Motor neuron (in vitro differentiated cells): ENCODE results near the gene CCDC102A. TPM values are rescaled to one million over a fixed set of nuclear protein-coding genes. Genes with fewer than 3 reads are reported as not detected.

Experiments
- ATAC-seq, 8 experiments: fragments of 200-7000 bp; cut with Tn5 transposase; replicated peaks in 6 of 8; 2 replicates each; pipeline ENCODE4 v1.8.0; 2021; ENCODE audit warnings: mild to moderate bottlenecking in 8 of 8, moderate library complexity in 8 of 8
- H3K27ac ChIP-seq, 2 donors: fragments of 250-450 bp; sonication (Bioruptor Pico); 2 replicates each; pipeline ENCODE4 v1.9.0; 2021; ENCODE audit warnings: antibody characterized with exemption in 2 of 2, mild to moderate bottlenecking in 2 of 2, moderate library complexity in 1 of 2
- H3K4me1 ChIP-seq, 2 donors: fragments of 250-450 bp; sonication (Bioruptor Pico); replicated peaks in 1 of 2; 2 replicates each; pipeline ENCODE4 v1.6.1; 2021; ENCODE audit warnings: antibody characterized with exemption in 2 of 2, mild to moderate bottlenecking in 2 of 2, moderate library complexity in 1 of 2
- H3K4me3 ChIP-seq, 5 donors: fragments of 250-450 bp; sonication (Bioruptor Pico); 2 replicates each; pipeline ENCODE4 v1.9.0; 2021; ENCODE audit warnings: antibody characterized with exemption in 5 of 5, mild to moderate bottlenecking in 5 of 5, moderate library complexity in 4 of 5
- WGBS, 10 experiments: fragments of 450-650 bp; shearing (Covaris generic); methylation state at CpG; one replicate each; pipeline ENCODE4 v1.0.0; 2022; 5-methylcytosine and 5-hydroxymethylcytosine counted together
- in situ Hi-C, 9 experiments: fragments of 400-800 bp; cut with MboI; loops; one replicate each; pipeline ENCODE4 v1.15.0; 2021; ENCODE audit warnings: low sequenced_read_pairs in 9 of 9, low pct_unique_long_range_greater_than_20kb in 2 of 9; ENCODE audit not compliant: unreplicated experiment in 9 of 9
- total RNA-seq, 8 experiments: library from RNA; unstranded; fragments of 300-600 nt; gene quantifications; 2 replicates each; pipeline versions ENCODE4 v1.2.3 to v1.2.4, GENCODE V29; 2022

The CCDC102A gene
- total RNA-seq, 8 experiments from 2014 or later = 1.1 to 16.8 (median 6.2) TPM

DNA sequence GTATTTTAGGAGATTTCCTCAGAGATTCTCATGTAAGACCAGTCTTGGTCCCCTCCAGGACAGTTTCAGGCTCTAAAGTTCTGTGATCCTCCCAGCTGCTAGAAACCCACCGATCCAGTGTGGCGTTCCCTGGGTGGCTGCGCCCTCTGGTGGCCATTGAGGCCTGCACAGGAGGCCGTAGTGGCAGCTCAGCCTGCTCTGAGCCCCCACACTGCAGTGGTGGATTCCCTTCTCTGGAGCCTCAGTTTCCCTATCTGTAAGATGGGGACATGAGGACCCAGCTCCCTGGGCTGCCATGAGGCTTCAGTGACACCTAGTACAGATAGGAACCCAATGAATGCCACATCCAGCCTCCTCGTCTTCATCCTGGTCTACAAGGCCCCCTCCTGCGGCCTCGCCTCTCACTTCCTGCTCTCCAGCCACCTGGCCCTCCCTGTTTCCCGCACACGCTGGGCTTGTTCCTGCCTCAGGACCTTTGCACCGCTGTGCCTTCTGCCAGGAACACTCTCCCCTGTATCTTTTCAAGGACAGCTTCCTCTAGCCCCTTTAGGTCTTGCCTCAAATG, 16.5 kb downstream of the CCDC102A start:
- WGBS, 10 experiments = 0 to 61% (median 40%) methylated on average over 1 to 8 of the region's 10 CpGs; no CpG with 5 or more reads in 3 of the 10 experiments
- Histone ChIP-seq H3K4me3 (no peak overlapping the region), H3K4me1 (no peaks in the 10 kb centered on the region), H3K27ac (no peak overlapping the region)
- peak; percentile 74 to 98 (median 92) for ATAC-seq
- in situ Hi-C loops = loop anchor here in 3 of 9 experiments (10.0 to 25.0 kb wide), 2 partner anchors 55 to 208 kb away; partner anchors contain the start of gene POLR2C (in 1 of the 3)

GRCh38 chr16:57518922-57519321, 17.4 kb downstream of the CCDC102A start:
- no peak overlapping the region for H3K27ac ChIP-seq
- in situ Hi-C loops = loop anchor here in 2 of 9 experiments (25.0 kb wide), 1 partner anchor 207 kb away; no protein-coding TSS in a partner anchor
- ATAC-seq = no peak
- no peak overlapping the region for H3K4me3 ChIP-seq
- H3K4me1 ChIP-seq = no peaks in the 10 kb centered on the region
- WGBS, 10 experiments = 74 to 100% (median 93%) methylated on average over 2 to 4 of the region's 6 CpGs; no CpG with 5 or more reads in 6 of the 10 experiments

- H3K4me1 ChIP-seq = peaks cover 0 to 2% of the 10 kb centered on the region in 2 donors
- 75 to 100% (median 91%) methylated on average over 1 to 4 of the region's 13 CpGs; no CpG with 5 or more reads in 3 of the 10 experiments for WGBS, 10 experiments
- no peak for ATAC-seq
- in situ Hi-C loops = loop anchor here in 2 of 9 experiments (25.0 kb wide), 1 partner anchor 206 kb away; no protein-coding TSS in a partner anchor
- H3K4me3 ChIP-seq = no peak overlapping the region
- no peak overlapping the region for H3K27ac ChIP-seq
These were observed 17.9 kb downstream of the CCDC102A start for GRCh38 chr16:57518520-57518919.

DNA sequence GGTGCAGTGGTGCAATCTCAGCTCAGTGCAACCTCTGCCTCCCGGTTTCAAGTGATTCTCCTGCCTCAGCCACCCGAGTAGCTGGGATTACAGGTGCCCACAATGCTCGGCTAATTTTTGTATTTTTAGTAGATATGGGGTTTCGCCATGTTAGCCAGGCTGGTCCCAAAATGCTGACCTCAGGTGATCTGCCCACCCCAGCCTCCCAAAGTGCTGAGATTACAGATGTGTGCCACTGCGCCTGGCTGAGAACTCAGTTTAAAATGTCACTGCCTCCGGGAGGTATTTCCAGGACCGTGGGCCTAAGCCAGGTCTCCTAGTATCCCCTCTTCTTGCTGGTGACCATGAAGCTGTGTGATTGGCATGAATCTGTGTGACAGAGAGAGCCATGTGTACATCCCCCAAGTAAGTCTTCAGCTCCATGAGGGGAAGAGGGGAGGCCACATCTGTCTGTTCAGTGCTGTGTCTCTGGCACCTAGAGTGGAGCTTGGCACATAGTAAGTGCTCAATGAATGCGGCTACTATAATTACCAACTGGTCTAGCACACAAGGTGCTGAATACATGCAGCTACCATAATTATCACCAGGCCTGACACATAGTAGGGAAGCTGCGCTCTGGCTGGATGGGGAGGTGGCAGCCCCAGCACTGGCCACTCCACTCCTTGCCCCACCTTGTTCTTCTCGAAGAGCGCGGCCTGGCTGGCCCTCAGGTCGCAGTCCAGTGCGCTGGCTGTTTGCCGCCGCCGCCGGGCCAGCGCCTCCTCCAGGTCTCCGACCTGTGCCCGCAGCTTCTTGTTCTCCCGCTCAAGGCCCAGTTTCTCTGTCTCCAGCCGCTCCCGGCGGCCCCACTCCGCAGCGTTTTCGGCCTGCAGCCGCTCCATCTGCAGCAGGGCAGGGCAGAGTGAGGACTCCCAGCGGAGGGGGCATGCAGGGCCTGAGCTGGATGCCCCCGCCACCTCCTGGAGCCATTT, 18.7 kb downstream of the CCDC102A start:
- in situ Hi-C loops = loop anchor here in 2 of 9 experiments (25.0 kb wide), 1 partner anchor 205 kb away; no protein-coding TSS in a partner anchor
- Histone ChIP-seq H3K4me3 (no peak overlapping the region), H3K27ac (no peak overlapping the region), H3K4me1 (peaks cover 0 to 5% of the 10 kb centered on the region in 2 donors)
- WGBS, 10 experiments = 86 to 100% (median 96%) methylated on average over 1 to 10 of the region's 31 CpGs; no CpG with 5 or more reads in 5 of the 10 experiments
- no peak for ATAC-seq

- H3K27ac ChIP-seq = no peak overlapping the region
- H3K4me3 ChIP-seq = no peak overlapping the region
- ATAC-seq = no peak
- H3K4me1 ChIP-seq = peaks cover 0 to 5% of the 10 kb centered on the region in 2 donors
- in situ Hi-C loops = loop anchor here in 2 of 9 experiments (25.0 kb wide), 1 partner anchor 204 kb away; no protein-coding TSS in a partner anchor
- WGBS, 10 experiments = 40 to 100% (median 100%) methylated on average over 1 to 3 of the region's 3 CpGs; no CpG with 5 or more reads in 3 of the 10 experiments
These were observed 19.6 kb downstream of the CCDC102A start for GRCh38 chr16:57516773-57517172.

DNA sequence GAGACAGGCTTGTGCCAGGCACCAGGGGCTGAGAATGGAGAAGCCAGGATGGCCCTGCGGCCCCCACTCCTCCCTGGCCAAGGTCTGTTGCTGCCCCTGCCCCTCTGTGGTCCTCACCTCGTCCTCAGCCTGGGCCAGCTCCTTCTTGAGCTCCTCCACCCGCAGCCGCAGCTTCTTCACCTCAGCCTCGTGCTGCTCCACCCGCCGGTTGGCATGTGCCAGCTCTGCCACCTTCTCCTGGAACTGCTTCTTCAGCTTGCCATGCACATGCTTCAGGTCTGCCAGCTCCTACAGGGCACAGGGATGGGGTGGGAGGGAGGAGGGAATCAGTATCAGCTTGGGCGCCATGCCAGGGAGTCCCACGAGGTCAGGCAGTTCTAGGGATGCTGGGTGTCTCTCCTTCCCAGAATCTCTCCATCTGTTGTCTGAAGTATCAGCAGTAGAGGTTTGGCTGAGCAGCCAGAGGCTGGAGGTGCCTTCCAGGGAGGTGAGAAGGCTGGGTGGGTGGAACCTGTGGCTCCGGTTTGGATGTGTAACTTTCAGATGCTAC, 20.1 kb downstream of the CCDC102A start:
- Histone ChIP-seq H3K27ac (no peak overlapping the region), H3K4me1 (peaks cover 0 to 5% of the 10 kb centered on the region in 2 donors), H3K4me3 (no peak overlapping the region)
- WGBS, 10 experiments = 75 to 100% (median 85%) methylated on average over 1 to 4 of the region's 10 CpGs; no CpG with 5 or more reads in 6 of the 10 experiments
- no peak for ATAC-seq
- in situ Hi-C loops = loop anchor here in 2 of 9 experiments (25.0 kb wide), 1 partner anchor 204 kb away; no protein-coding TSS in a partner anchor

- Histone ChIP-seq H3K4me1 (peaks cover 0 to 5% of the 10 kb centered on the region in 2 donors), H3K4me3 (no peak overlapping the region), H3K27ac (no peak overlapping the region)
- in situ Hi-C loops = loop anchor here in 2 of 9 experiments (25.0 kb wide), 1 partner anchor 203 kb away; no protein-coding TSS in a partner anchor
- peak in 2 of 8 experiments; percentile 22 to 27 for ATAC-seq
- WGBS, 10 experiments = 91 to 100% (median 95%) methylated on average over 2 to 12 of the region's 23 CpGs; no CpG with 5 or more reads in 6 of the 10 experiments
These were observed 21.4 kb downstream of the CCDC102A start for GRCh38 chr16:57514791-57515600.

DNA sequence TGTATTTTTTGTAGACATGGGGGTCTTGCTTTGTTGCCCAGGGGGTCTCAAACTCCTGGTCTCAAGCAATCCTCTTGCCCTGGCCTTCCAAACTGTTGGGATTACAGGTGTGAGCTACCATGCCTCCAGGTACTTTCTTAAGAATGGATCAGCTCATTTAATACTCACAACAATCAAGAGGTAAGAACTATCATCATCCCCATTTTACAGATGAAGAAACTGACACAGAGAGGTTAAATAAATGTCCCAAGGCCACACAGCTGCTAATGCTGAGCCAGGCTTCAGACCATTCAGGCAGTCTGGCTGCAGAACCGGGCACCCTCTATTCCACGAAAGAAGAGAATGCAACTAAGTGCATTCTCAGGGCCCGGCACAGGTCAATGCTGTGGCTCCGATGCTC, 22.0 kb downstream of the CCDC102A start:
- 82 to 100% methylated on average over 1 to 2 of the region's 4 CpGs; no CpG with 5 or more reads in 8 of the 10 experiments for WGBS, 10 experiments
- in situ Hi-C loops = loop anchor here in 2 of 9 experiments (25.0 kb wide), 1 partner anchor 202 kb away; no protein-coding TSS in a partner anchor
- ATAC-seq = no peak

GRCh38 chr16:57513371-57514102, 22.8 kb downstream of the CCDC102A start:
- Histone ChIP-seq H3K4me3 (no peak overlapping the region), H3K27ac (no peak overlapping the region), H3K4me1 (peaks cover 0 to 5% of the 10 kb centered on the region in 2 donors)
- WGBS, 10 experiments = 0 to 100% (median 25%) methylated on average over 1 to 9 of the region's 14 CpGs; no CpG with 5 or more reads in 2 of the 10 experiments
- in situ Hi-C loops = loop anchor here in 2 of 9 experiments (25.0 kb wide), 1 partner anchor 201 kb away; no protein-coding TSS in a partner anchor
- ATAC-seq = peak; percentile 16 to 87 (median 80)

More for the DNA sequence above, 22.0 kb downstream of the CCDC102A start:
- Histone ChIP-seq H3K4me3 (no peak overlapping the region), H3K4me1 (peaks cover 0 to 5% of the 10 kb centered on the region in 2 donors), H3K27ac (no peak overlapping the region)

DNA sequence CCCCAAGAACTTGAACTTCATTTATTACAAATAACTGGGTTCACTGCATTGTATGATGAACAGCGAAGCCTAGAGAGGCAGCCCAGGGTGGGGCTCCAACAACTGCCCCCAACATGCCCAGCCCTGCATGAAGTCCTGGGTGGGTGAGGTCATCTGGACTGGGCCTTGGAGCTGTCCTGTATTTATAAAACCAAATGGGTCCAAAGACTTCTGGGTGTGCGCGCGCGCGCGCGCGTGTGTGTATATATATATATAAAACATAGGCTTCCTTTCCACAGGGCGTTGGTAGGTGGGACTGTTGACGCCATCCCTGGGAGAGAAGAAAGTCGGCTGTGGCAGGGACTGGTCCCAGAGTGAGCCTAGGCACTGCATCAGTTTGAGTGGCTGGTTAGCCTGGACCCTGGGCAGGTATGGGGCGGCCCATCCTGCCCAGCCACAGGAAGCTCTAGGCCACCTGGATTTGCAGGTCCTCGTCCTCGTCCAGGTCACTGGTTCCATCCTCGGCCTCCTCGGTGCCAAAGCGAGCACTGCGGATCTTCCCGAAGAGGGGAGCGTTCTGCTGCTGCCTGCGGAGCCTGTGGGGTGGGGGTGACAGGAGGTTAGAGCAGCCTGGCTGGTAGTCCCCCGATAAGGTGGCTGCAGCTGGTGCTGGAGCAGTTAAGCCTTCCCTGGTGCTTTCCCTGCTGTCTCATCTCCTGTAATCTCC, 23.9 kb downstream of the CCDC102A start:
- ATAC-seq = no peak
- H3K4me3 ChIP-seq = no peak overlapping the region
- H3K27ac ChIP-seq = no peak overlapping the region
- WGBS, 10 experiments = 87 to 100% (median 96%) methylated on average over 1 to 16 of the region's 23 CpGs; no CpG with 5 or more reads in 5 of the 10 experiments
- in situ Hi-C loops = loop anchor here in 2 of 9 experiments (25.0 kb wide), 1 partner anchor 200 kb away; no protein-coding TSS in a partner anchor
- H3K4me1 ChIP-seq = peaks cover 6 to 14% of the 10 kb centered on the region in 2 donors
